ENCODE results near the gene COTL1.

GRCh38 chr16:84614623-84614967 is 3.3 kb downstream of the COTL1 start:
- no peak for TF ChIP-seq CTCF (conservative IDR thresholded peaks at IDR 0.05; ENCODE audit: low read length)
- TF ChIP-seq EZH2phosphoT487 (IDR thresholded peaks at IDR 0.05; ENCODE audit: borderline replicate concordance) = no peak

All from Loucy (cell line).